ENCODE data around the gene S100A8. TPM values are rescaled to one million over a fixed set of nuclear protein-coding genes. Genes with fewer than 3 reads are reported as not detected.
A peak's percentile ranks its signal among the peaks of the same experiment; 100 is the strongest.

The S100A8 gene
- total RNA-seq, 4 donors from 2014 or later = 5.7 to 38.4 (median 19.5) TPM

DNA sequence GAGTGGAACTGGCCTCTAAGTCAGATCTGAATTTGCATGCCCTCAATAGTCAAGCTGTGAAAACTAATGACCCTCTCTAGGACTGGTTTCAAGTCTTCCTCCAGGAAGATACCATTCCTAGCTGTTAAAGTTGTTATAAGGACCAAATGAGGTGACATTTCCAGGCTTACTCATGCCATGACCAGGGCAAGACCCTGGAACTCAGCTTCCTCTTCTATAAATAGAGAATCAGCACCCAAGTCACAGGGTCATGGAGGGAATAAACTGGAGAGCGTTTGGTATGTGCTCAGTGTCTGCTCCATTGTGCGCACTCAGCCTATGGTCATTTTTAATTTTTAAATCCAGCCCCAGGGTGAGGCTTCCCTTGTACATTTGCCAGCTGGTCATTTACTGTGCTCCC is 30.7 kb downstream of the S100A8 start:
- 61% methylated on average over 2 of the region's 2 CpGs for WGBS
- no peak for DNase-seq (ENCODE audit: low spot score in 2 of 2)
- Histone ChIP-seq H3K4me1 (peaks cover 42% of the 10 kb centered on the region), H3K36me3 (no peaks in the 10 kb centered on the region), H3K27ac (no peak overlapping the region), H3K4me3 (no peak overlapping the region), H3K9me3 (no peaks in the 10 kb centered on the region), H3K27me3 (no peaks in the 10 kb centered on the region)
- TF ChIP-seq POLR2A (IDR thresholded peaks at IDR 0.05) = no peak
- TF ChIP-seq, protein P1, sequence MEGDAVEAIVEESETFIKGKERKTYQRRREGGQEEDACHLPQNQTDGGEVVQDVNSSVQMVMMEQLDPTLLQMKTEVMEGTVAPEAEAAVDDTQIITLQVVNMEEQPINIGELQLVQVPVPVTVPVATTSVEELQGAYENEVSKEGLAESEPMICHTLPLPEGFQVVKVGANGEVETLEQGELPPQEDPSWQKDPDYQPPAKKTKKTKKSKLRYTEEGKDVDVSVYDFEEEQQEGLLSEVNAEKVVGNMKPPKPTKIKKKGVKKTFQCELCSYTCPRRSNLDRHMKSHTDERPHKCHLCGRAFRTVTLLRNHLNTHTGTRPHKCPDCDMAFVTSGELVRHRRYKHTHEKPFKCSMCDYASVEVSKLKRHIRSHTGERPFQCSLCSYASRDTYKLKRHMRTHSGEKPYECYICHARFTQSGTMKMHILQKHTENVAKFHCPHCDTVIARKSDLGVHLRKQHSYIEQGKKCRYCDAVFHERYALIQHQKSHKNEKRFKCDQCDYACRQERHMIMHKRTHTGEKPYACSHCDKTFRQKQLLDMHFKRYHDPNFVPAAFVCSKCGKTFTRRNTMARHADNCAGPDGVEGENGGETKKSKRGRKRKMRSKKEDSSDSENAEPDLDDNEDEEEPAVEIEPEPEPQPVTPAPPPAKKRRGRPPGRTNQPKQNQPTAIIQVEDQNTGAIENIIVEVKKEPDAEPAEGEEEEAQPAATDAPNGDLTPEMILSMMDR (IDR thresholded peaks at IDR 0.05) = no peak
- no peak for TF ChIP-seq POLR2AphosphoS5 (IDR thresholded peaks at IDR 0.05)

DNA sequence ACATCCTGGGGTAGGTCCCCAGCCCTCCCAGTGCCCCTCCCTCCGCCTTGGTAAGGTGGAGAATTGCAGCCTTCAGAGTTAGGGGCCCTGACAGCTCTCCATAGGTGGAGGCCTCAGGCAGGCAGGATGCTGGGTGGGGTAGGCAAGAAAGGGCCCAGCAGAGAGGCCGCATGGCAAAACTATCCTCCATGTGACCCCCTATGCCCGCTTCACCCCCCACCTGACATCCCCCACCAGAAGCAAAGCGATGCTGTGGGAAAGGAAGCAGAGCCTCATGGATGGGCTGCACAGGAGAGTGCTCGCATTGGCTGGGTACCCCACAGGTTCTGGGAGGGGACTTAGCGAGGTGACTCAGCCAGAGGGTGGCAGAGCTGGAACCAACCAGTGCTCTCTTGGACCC is 31.6 kb downstream of the S100A8 start:
- no peak for TF ChIP-seq POLR2AphosphoS5 (IDR thresholded peaks at IDR 0.05)
- TF ChIP-seq POLR2A (IDR thresholded peaks at IDR 0.05) = no peak
- TF ChIP-seq, protein P1 (IDR thresholded peaks at IDR 0.05) = no peak
- TF ChIP-seq EP300 (IDR thresholded peaks at IDR 0.05) = no peak
- Histone ChIP-seq H3K9me3 (no peaks in the 10 kb centered on the region), H3K27me3 (no peaks in the 10 kb centered on the region), H3K4me3 (no peak overlapping the region), H3K4me1 (peaks cover 33% of the 10 kb centered on the region), H3K36me3 (no peaks in the 10 kb centered on the region), H3K27ac (no peak overlapping the region)
- 95% methylated on average over 6 of the region's 6 CpGs for WGBS
- peak; percentile 46 to 52 for DNase-seq (ENCODE audit: low spot score in 2 of 2)

DNA sequence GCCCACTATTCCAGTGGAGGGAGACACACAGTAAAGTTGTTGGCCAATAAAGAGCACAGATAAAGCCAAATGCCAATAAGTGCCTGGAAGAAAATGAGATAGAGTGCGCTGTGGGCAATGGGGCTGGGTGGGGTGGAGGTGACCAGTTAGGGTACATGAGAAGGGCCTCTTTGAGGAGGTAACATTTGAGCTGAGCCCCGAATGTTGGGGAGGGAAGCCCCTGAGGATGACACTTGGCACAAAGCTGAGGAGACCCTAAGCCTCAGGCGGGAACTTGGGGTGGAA is 32.2 kb downstream of the S100A8 start:
- TF ChIP-seq POLR2AphosphoS5 (IDR thresholded peaks at IDR 0.05) = no peak
- TF ChIP-seq POLR2A (IDR thresholded peaks at IDR 0.05) = no peak
- TF ChIP-seq, protein P1 (IDR thresholded peaks at IDR 0.05) = no peak
- no peak for TF ChIP-seq EP300 (IDR thresholded peaks at IDR 0.05)
- Histone ChIP-seq H3K27ac (no peak overlapping the region), H3K4me3 (no peak overlapping the region), H3K27me3 (no peaks in the 10 kb centered on the region), H3K4me1 (peaks cover 27% of the 10 kb centered on the region), H3K36me3 (no peaks in the 10 kb centered on the region), H3K9me3 (no peaks in the 10 kb centered on the region)
- 83% methylated on average over 3 of the region's 3 CpGs for WGBS
- peak; percentile 45 to 50 for DNase-seq (ENCODE audit: low spot score in 2 of 2)

DNA sequence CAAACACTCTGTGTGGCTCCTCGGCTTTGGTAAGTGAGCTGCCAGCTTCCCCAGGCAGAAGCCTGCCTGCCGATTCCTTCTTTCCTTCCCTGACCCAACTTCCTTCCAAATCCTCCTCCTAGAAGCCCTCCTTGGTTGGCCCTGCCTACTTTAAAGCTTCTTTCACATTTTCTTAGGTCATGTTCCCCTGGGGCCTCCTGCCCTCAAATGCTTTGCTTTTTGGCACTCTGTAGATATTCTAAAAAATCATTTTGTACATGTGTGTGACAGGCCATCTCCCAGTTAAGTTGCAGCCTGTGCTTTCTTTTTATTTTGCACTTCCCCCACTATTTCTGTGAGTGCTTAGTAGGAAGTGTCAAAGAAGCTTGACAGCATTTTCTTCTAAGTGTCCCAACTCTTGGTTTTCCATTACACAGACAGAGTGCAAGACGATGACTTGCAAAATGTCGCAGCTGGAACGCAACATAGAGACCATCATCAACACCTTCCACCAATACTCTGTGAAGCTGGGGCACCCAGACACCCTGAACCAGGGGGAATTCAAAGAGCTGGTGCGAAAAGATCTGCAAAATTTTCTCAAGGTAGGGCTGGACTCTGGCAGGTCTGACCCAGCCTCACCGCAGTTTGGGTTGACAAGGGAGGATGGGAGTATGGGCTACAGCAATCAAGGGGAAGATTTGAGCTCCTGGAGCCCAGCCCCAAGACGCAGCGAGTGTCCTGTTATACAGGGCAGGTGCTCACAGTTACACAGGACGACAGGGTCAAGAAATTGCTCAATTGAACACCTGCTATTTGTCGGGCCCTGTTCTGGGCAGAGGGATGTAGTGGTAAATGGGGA is 32.8 kb downstream of the S100A8 start, which contains the start of gene S100A9:
S100A9 (plus strand) TSS at position 2 of the 838 bp plus-strand sequence; CDS start at position 432, 430 bp downstream.
- no peak within 1 kb of the TSS for H3K4me3 ChIP-seq
- H3K36me3 ChIP-seq = no peaks in the 10 kb centered on the region
- peak in 1 of 2 donors; percentile 60 for DNase-seq (ENCODE audit: low spot score in 2 of 2)
- TF ChIP-seq, protein P1 (IDR thresholded peaks at IDR 0.05) = no peak
- TF ChIP-seq EP300 (IDR thresholded peaks at IDR 0.05) (no peak), POLR2A (IDR thresholded peaks at IDR 0.05) (no peak), POLR2AphosphoS5 (IDR thresholded peaks at IDR 0.05) (no peak)
- H3K27me3 ChIP-seq = no peaks in the 10 kb centered on the region
- peak within 1 kb of the TSS; percentile 5 for H3K27ac ChIP-seq
- no peaks in the 10 kb centered on the region for H3K9me3 ChIP-seq
- peaks cover 21% of the 10 kb centered on the region for H3K4me1 ChIP-seq
- WGBS = 70% methylated on average over 11 of the region's 11 CpGs

DNA sequence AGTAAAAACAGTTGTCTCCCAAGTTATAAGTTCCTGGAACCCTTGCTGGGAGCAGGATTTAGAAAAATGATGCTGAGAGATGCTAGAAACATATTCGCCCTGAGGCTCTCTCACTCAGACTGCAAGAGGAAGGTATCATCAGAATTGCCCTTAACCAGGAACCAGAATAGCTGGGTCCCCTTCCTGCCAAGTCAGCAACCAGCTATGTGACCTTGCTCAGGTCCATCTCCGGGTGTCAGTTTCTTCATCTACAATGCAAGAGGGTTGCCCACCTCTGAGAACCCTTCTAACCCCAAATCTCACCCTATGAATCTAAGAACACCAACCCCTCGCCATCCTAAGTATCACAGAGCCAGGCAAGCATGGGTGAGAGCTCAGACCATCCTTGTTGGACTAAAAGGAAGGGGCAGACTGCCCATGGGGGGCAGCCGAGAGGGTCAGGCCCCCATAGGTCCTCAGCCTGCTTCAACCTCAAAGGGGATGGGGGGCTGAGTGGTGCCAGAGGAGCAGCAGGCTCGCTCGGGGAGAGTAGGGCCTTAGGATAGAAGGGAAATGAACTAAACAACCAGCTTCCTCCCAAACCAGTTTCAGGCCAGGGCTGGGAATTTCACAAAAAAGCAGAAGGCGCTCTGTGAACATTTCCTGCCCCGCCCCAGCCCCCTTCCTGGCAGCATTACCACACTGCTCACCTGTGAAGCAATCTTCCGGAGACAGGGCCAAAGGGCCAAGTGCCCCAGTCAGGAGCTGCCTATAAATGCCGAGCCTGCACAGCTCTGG is 33.6 kb downstream of the S100A8 start:
- peak in 1 of 2 donors; percentile 78 for DNase-seq (ENCODE audit: low spot score in 2 of 2)
- TF ChIP-seq POLR2AphosphoS5 (IDR thresholded peaks at IDR 0.05) (no peak), POLR2A (IDR thresholded peaks at IDR 0.05) (no peak), EP300 (IDR thresholded peaks at IDR 0.05) (no peak)
- TF ChIP-seq, protein P1 (IDR thresholded peaks at IDR 0.05) = no peak
- H3K36me3 ChIP-seq = no peaks in the 10 kb centered on the region
- H3K27me3 ChIP-seq = no peaks in the 10 kb centered on the region
- WGBS = 46% methylated on average over 10 of the region's 10 CpGs
- no peaks in the 10 kb centered on the region for H3K9me3 ChIP-seq
- H3K4me3 ChIP-seq = no peak overlapping the region
- H3K27ac ChIP-seq = peak overlapping the region; percentile 5
- H3K4me1 ChIP-seq = peaks cover 18% of the 10 kb centered on the region

Measured in suprapubic skin (tissue), 4 donors.